T-cell (primary cell): ENCODE results near the gene RGPD3. TPM values are rescaled to one million over a fixed set of nuclear protein-coding genes. Genes with fewer than 3 reads are reported as not detected.
A peak's percentile ranks its signal among the peaks of the same experiment; 100 is the strongest.
"Not testable (repeated sequence)": the region's sequence is repeated elsewhere in the genome, so short reads cannot be mapped to it uniquely, and the experiment has no call there.

Experiments
- ATAC-seq, 4 experiments: fragments of 200-7000 bp in 3 of 4; fragments of 150-1000 bp in 1 of 4; cut with Tn5 transposase; replicated peaks in 1 of 4; 1 replicate in 3 of 4; 2 replicates in 1 of 4; pipeline ENCODE4 v1.10.0; 2021; ENCODE audit warnings: moderate library complexity in 3 of 4, mild to moderate bottlenecking in 2 of 4, moderate number of reproducible peaks in 1 of 4
- CTCF ChIA-PET, 2 donors: fragments of 300-600 bp; sonication (Branson Sonifier 250); formaldehyde crosslinking; loops; one replicate each; lab custom pipeline; 2022; ENCODE audit warnings: antibody characterized with exemption in 2 of 2; lab: Charles Lee
- POLR2A ChIA-PET, 2 donors: fragments of 300-600 bp; sonication (Branson Sonifier 250); formaldehyde crosslinking; loops; one replicate each; lab custom pipeline; 2022; ENCODE audit warnings: antibody characterized with exemption in 2 of 2; lab: Charles Lee
- DNase-seq, 35 experiments: peaks; one replicate each; pipeline versions ENCODE4 v3.0.0 to v3.0.0-alpha.2; 2013 to 2023
- H3K27ac ChIP-seq: one replicate; pipeline ENCODE4 v1.5.1; 2013; ENCODE audit warnings: low read length
- H3K27me3 ChIP-seq, 2 experiments: replicated peaks in 1 of 2; 1 replicate in 1 of 2; 2 replicates in 1 of 2; pipeline versions ENCODE4 v1.6.1 to v1.7.0; 2013; ENCODE audit warnings: low read length in 1 of 2, mixed read lengths in 1 of 2; ENCODE audit not compliant: control insufficient read depth in 2 of 2, insufficient read depth in 2 of 2; ENCODE audit errors: extremely low read depth in 1 of 2
- H3K36me3 ChIP-seq, 2 donors: 1 replicate in 1 of 2; 2 replicates in 1 of 2; pipeline versions ENCODE4 v1.6.1 to v1.7.0; 2013; ENCODE audit warnings: low read length in 1 of 2; ENCODE audit not compliant: control insufficient read depth in 2 of 2, insufficient read depth in 1 of 2; ENCODE audit errors: extremely low read depth in 1 of 2
- H3K4me1 ChIP-seq, 2 experiments: 1 replicate in 1 of 2; 2 replicates in 1 of 2; pipeline versions ENCODE4 v1.6.1 to v1.7.0; 2013; ENCODE audit warnings: low read length in 2 of 2, mixed read lengths in 1 of 2; ENCODE audit not compliant: insufficient read depth in 2 of 2, control insufficient read depth in 1 of 2; ENCODE audit errors: extremely low read depth in 1 of 2
- H3K4me3 ChIP-seq, 2 donors: 1 replicate in 1 of 2; 2 replicates in 1 of 2; pipeline versions ENCODE4 v1.5.1 to v1.7.0; 2013; ENCODE audit warnings: mild to moderate bottlenecking in 2 of 2, low read length in 1 of 2, moderate library complexity in 1 of 2; ENCODE audit not compliant: control insufficient read depth in 1 of 2; ENCODE audit errors: extremely low read depth in 1 of 2
- H3K9me3 ChIP-seq: 2 replicates; pipeline ENCODE4 v1.7.0; 2013
- H3K27ac Mint-ChIP-seq, 2 donors: one replicate each; pipeline ENCODE4 v1.8.0; 2020 to 2021; ENCODE audit warnings: mild to moderate bottlenecking in 2 of 2, mixed read lengths in 2 of 2
- H3K27me3 Mint-ChIP-seq, 2 donors: one replicate each; pipeline ENCODE4 v1.8.0; 2021 to 2022; ENCODE audit warnings: mixed read lengths in 2 of 2
- H3K36me3 Mint-ChIP-seq: one replicate; pipeline ENCODE4 v1.8.0; 2021; ENCODE audit warnings: mixed read lengths
- H3K4me1 Mint-ChIP-seq, 3 donors: one replicate each; pipeline ENCODE4 v1.8.0; 2020 to 2022; ENCODE audit warnings: mixed read lengths in 3 of 3, mild to moderate bottlenecking in 1 of 3
- H3K4me3 Mint-ChIP-seq, 3 donors: one replicate each; pipeline ENCODE4 v1.8.0; 2020 to 2022; ENCODE audit warnings: mild to moderate bottlenecking in 3 of 3, mixed read lengths in 3 of 3, moderate library complexity in 3 of 3
- H3K9me3 Mint-ChIP-seq, 3 donors: one replicate each; pipeline ENCODE4 v1.8.0; 2020 to 2022; ENCODE audit warnings: mixed read lengths in 3 of 3
- WGBS: methylation state at CpG from one replicate; pipeline ENCODE4 v1.1.5; 2013; ENCODE audit warnings: missing lambda C conversion rate; ENCODE audit not compliant: insufficient coverage; 5-methylcytosine and 5-hydroxymethylcytosine counted together
- total RNA-seq, 35 experiments: library from RNA in 6 of 35; stranded (reverse) in 6 of 35; fragments of 120-200 nt in 1 of 35; gene quantifications; one replicate each; pipeline versions ENCODE4 v1.2.1 to v1.2.4 and lab custom pipeline; 2013 to 2026

RGPD3 gene
- total RNA-seq, 5 donors from 2014 or later (not counting 1 experiment from before 2014, with no cell fraction given) = 0.13 to 0.47 (median 0.16) TPM

GRCh38 chr2:106511476-106511901, 43.3 kb upstream of the RGPD3 start:
- not testable (repeated sequence) for H3K4me1 ChIP-seq

DNA sequence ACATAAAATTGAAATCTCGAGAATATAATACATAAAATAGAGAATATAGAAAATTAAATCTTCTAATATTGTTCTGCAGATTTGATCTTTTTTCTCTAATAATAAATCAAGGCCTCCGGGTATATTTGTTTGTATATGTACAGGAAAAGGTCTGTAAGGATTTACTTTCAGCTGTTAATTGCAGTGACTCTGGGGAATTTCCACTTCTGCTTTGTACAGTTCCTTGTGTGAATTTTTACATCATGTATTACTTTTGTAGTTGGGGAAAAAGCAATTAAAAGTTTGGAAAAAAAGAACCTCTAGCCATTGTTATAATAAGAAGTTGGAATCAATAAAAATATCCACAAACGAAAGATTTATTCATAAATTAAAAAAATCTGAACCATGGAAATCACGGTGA, 42.6 kb upstream of the RGPD3 start:
- H3K27me3 Mint-ChIP-seq, DNase-seq, POLR2A ChIA-PET, H3K27ac Mint-ChIP-seq, H3K4me1 ChIP-seq, H3K36me3 ChIP-seq, H3K9me3 Mint-ChIP-seq, H3K4me3 Mint-ChIP-seq, H3K27me3 ChIP-seq, H3K27ac ChIP-seq, H3K9me3 ChIP-seq, H3K4me3 ChIP-seq, ATAC-seq, CTCF ChIA-PET, H3K36me3 Mint-ChIP-seq: not testable (repeated sequence)
- no CpG with 5 or more reads among the region's 4 CpGs for WGBS
- peaks cover 10 to 15% (median 12%) of the 10 kb centered on the region in 3 donors for H3K4me1 Mint-ChIP-seq

More at GRCh38 chr2:106511476-106511901, 43.3 kb upstream of the RGPD3 start:
- H3K36me3 Mint-ChIP-seq, H3K27me3 ChIP-seq, H3K9me3 ChIP-seq, H3K27me3 Mint-ChIP-seq, H3K27ac ChIP-seq, POLR2A ChIA-PET, H3K9me3 Mint-ChIP-seq, H3K36me3 ChIP-seq, CTCF ChIA-PET, H3K27ac Mint-ChIP-seq: not testable (repeated sequence)
- ATAC-seq (peak; percentile 43 to 57 (median 55)), DNase-seq (peak in 4 of 35 experiments; percentile 2 to 17 (median 6))
- peak overlapping the region in 2 of 3 donors; percentile 4 to 53 for H3K4me3 Mint-ChIP-seq
- peaks cover 10 to 13% (median 12%) of the 10 kb centered on the region in 3 donors for H3K4me1 Mint-ChIP-seq
- peak overlapping the region in 1 of 2 donors; percentile 7 for H3K4me3 ChIP-seq
- WGBS = 6% methylated on average over 7 of the region's 16 CpGs

- DNase-seq, H3K27ac ChIP-seq, H3K36me3 Mint-ChIP-seq, H3K36me3 ChIP-seq, POLR2A ChIA-PET, CTCF ChIA-PET, H3K4me3 ChIP-seq, H3K27me3 Mint-ChIP-seq, H3K27ac Mint-ChIP-seq, H3K4me1 ChIP-seq, ATAC-seq, H3K27me3 ChIP-seq, H3K9me3 Mint-ChIP-seq, H3K9me3 ChIP-seq, H3K4me3 Mint-ChIP-seq: not testable (repeated sequence)
- H3K4me1 Mint-ChIP-seq = peaks cover 10 to 15% (median 12%) of the 10 kb centered on the region in 3 donors
- 40% methylated on average over 1 of the region's 6 CpGs for WGBS
Observed at GRCh38 chr2:106509374-106509770, 41.2 kb upstream of the RGPD3 start.

DNA sequence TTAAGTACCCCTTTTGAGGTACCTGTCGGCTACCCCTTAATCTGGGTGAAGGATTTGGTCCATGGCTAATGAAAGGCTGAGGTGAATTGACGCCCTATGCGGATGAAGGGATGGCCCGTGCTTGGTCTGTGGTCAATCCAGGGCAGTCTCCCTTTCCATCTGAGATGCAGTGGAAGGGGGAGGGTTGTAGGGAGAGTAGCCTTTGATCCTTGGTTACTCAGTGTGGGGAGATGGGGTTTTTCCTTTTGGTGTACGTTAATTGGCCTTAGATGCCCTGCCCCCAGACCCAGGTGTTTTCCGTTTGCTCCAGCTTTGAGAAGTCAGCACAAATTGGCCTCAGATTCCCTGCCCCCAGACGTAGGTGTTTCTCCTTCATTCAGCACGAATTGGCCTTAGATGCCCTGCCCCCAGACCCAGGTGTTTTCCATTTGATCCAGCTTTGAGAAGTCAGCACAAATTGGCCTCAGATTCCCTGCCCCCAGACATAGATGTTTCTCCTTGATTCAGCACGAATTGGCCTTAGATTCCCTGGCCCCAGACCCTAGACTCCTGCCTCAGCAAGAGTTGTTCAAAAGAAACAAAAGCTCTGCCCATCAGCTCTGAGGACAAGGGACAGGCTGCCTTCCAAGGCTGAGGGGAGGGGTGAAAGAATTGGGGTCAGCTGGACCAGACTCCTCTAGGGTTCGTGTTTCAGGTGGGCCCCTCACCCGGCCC, 40.6 kb upstream of the RGPD3 start:
- H3K4me3 ChIP-seq, H3K4me3 Mint-ChIP-seq, H3K27ac ChIP-seq, CTCF ChIA-PET, POLR2A ChIA-PET, H3K4me1 ChIP-seq, ATAC-seq, H3K27me3 ChIP-seq, H3K27me3 Mint-ChIP-seq, DNase-seq, H3K36me3 ChIP-seq, H3K36me3 Mint-ChIP-seq, H3K27ac Mint-ChIP-seq, H3K9me3 ChIP-seq, H3K9me3 Mint-ChIP-seq: not testable (repeated sequence)
- H3K4me1 Mint-ChIP-seq = peaks cover 10 to 15% (median 12%) of the 10 kb centered on the region in 3 donors
- WGBS = 92% methylated on average over 2 of the region's 11 CpGs

GRCh38 chr2:106506002-106506687, 37.9 kb upstream of the RGPD3 start:
- H3K9me3 Mint-ChIP-seq, H3K9me3 ChIP-seq, CTCF ChIA-PET, H3K27ac ChIP-seq, DNase-seq, H3K4me3 ChIP-seq, H3K27me3 Mint-ChIP-seq, H3K4me1 Mint-ChIP-seq, H3K4me3 Mint-ChIP-seq, H3K36me3 Mint-ChIP-seq, H3K36me3 ChIP-seq, H3K27ac Mint-ChIP-seq, H3K4me1 ChIP-seq, POLR2A ChIA-PET, H3K27me3 ChIP-seq: not testable (repeated sequence)
- peak in 3 of 4 experiments; percentile 6 to 34 (median 25) for ATAC-seq
- no CpG with 5 or more reads among the region's 9 CpGs for WGBS

- H3K36me3 ChIP-seq, H3K4me1 Mint-ChIP-seq, H3K36me3 Mint-ChIP-seq, H3K9me3 ChIP-seq, H3K4me3 Mint-ChIP-seq, CTCF ChIA-PET, H3K4me1 ChIP-seq, H3K27ac ChIP-seq, ATAC-seq, H3K4me3 ChIP-seq, H3K27me3 Mint-ChIP-seq, H3K27ac Mint-ChIP-seq, H3K27me3 ChIP-seq, H3K9me3 Mint-ChIP-seq, POLR2A ChIA-PET, DNase-seq: not testable (repeated sequence)
- WGBS = 85% methylated on average over 4 of the region's 4 CpGs
Observed at GRCh38 chr2:106504787-106505186, 36.6 kb upstream of the RGPD3 start.
